Activated gamma-delta T cell treated with Interleukin-2 at 50 U/mL for 16 hours (primary cell): ENCODE measurements around the gene ASCC2.

Experiments used
- DNase-seq: peaks from one replicate; pipeline ENCODE4 v3.0.0-alpha.2; 2020

The ASCC2 gene

DNA sequence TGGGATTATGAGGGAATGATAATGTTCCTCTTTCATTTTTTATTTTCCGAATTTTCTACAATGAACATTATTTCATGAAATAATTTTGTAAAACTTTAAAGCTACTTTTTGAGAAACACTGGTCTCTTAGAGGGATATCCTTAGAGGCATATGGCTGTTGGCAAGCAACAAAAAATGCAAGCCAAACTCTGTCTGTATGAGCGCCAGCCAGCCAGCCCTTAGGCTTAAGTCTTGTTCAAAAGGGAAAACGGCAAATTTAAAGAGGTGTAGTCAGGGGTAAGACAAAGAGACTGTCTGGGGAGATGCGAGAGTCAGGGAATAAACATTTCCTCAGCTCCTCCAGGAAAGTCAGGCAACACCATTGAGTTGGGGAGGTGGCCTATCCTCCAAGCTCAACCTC is 22.5 kb downstream of the ASCC2 start:
- no peak for DNase-seq

- no peak for DNase-seq
Measured at GRCh38 chr22:29814003-29814402, 24.1 kb downstream of the ASCC2 start.

DNA sequence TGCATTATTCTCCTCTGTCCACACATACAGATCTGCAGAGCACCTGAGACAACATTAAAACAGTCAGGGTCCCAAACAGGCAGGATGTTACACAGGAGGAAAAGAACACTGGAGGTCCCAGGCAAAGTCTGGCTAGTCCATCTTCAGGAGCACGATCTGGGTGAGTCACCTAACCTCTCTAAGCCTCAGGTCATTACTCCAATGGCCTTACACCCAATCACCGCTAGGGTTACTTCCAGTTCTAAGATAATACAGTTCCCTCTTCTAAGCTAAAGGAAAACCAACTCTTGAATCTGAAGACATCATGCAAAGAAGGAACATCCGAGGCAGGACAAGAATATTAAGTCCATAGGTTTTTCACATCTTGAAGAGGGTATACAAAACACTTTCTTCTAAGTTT is 24.5 kb downstream of the ASCC2 start:
- no peak for DNase-seq

DNA sequence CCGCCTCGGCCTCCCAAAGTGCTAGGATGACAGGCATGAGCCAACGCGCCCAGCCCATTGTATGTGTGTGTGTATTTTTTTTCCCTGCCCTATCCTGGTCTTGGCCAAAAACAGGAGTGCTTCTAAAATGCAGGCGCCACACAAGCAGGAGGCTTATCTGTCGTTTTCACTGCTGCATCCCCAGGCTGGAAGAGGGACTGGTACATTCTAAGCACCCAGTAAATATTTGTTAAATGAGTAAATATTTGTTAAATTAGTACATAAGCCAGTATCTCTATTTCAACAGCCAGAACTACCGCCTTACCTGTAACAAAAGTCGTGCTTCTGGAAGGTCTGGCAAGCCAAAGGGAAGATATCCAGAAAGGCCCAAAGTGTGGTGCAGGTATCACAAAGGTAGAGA is 24.9 kb downstream of the ASCC2 start:
- no peak for DNase-seq

DNA sequence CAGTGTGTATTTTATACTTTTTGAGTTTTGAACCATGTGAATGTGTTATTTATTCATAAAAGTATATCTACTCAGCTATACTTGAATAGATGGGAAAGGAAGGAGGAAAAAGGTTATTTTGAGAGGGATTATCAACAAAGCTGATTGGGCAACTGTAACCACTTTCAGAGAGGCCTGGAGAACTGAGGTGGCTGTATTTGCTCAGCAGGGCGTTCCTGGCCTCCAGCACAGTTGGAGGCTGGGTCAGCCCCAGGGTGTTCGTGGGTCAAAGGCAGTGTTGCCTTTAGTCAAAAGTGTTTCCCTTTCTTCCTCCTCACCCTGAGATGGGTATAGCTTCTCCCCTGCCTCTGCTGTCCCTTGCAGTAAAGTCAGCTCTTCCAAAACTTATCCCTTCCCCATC is 26.7 kb downstream of the ASCC2 start:
- no peak for DNase-seq

GRCh38 chr22:29810216-29810615 is 27.9 kb downstream of the ASCC2 start:
- no peak for DNase-seq

GRCh38 chr22:29806196-29806595 is 31.9 kb downstream of the ASCC2 start:
- DNase-seq: no peak

DNA sequence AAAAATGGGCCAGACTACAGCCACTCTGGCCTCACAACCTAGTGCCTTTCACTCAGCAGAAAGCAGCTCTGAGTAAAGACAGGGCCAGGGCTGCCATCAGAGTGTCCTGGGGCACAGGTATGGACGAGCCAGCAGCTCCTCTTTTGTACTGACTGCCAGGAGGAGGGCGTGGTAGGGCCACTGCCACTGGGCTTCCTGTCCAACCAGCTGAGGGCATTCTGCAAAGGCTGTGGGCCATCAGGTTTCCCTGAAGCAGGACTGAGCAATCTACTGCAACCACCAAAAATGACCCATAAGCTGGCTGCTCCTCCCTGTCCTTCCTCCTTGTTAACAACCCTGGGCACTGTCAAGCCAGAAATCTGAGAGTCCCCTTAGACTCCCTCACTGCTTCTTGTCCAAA is 33.1 kb downstream of the ASCC2 start:
- DNase-seq: no peak

DNA sequence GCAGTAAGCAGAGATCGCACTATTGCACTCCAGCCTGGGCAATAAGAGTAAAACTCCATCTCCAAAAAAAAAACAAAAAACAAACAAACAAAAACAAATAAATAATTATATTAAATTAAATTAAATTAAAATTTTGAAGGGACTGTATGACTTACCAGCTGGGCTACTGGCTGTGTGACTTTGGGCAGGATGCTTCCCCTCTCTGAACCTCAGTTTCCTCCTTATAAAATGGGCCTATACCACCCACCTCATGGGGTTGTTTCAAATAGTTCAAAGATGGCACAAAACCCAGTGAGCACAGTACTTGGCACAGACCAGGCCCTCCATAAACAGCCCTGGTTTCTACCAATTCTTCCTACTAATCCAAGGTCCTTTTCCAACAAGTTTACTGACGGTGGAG is 34.9 kb downstream of the ASCC2 start:
- no peak for DNase-seq

DNA sequence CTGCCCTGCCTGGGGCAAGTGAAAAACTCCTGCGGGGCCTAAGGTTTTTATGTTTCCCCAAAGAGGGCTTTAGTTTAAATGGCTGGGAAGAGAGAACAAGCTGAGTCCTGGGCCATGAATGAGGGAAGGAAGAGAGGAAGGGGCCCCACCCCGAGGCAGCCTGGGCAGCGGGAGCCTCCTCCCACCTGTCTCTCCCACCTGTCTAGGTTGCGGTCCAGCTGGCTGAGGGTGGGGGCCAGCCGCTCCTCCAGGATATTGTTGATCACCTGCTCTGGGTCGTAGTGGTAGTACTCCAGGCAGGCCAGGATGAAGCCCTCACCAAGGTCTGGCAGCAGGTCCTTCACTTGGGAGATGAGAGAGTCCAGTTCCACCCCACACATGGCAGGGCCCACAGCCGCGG is 36.3 kb downstream of the ASCC2 start:
- no peak for DNase-seq

DNA sequence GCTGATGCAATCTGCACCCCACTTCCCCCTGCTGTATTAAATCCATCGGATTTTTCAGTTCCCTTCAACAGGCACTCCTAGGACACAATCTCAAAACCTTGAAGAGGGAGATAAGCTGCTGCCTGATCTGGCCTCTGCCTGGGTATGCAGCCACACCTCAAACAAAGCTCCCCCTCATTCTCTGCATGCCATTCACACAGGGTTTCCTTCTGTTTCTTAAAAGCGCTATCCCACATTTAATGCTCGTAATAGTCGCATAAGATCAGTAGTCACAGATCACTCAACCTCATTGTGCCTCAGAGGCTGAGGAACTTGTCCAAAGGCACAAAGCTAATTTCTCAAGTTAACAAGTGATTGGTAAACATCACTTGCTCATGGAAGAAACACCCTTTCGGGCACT is 36.9 kb downstream of the ASCC2 start:
- no peak for DNase-seq

GRCh38 chr22:29799217-29799680 is 38.8 kb downstream of the ASCC2 start:
- DNase-seq: no peak

- no peak for DNase-seq
Measured at GRCh38 chr22:29798801-29799200, 39.3 kb downstream of the ASCC2 start.

DNA sequence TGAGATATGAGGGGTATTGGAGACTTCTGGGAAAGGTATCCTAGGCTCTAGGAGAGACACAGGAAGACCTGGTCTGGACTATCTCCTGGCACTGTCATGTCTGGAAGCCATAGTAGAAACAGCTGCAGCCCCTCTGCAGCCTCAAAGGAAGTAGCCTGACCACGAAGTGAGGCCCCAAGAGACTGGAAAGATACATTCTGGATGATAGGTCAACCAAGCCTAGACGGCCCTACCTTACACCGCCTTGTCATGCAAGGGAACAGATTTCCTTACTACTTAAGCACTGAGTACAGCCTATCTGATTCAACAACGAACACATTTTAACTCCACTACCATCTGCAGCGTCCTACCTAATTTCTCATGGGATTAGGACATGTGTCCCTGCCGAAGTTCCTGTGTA is 39.8 kb downstream of the ASCC2 start:
- DNase-seq: no peak

GRCh38 chr22:29797351-29797750 is 40.7 kb downstream of the ASCC2 start:
- no peak for DNase-seq

DNA sequence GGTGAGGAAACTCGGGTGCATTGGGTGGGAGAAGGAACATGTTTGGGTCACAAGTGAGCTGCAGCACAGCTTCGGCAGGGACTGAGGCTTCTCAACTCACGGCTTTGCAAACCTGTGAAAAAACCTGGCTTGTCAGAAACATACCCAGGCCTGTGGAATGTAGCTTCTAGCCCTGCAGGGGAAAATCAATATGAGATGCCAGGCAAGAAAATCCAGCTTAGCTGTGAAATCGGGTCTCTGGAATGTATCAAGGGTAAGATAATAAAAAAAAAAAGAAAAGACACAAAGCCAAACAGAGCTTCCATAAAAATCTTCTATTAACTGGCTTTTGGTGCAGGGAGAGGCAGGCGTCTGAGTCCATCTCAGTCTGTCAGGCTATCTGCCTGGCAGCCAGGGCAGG is 42.4 kb downstream of the ASCC2 start:
- DNase-seq: no peak

- no peak for DNase-seq
Measured at GRCh38 chr22:29793396-29793795, 44.7 kb downstream of the ASCC2 start.

GRCh38 chr22:29790061-29790460 is 48.0 kb downstream of the ASCC2 start:
- no peak for DNase-seq

- no peak for DNase-seq
Measured at GRCh38 chr22:29788339-29789279, 49.5 kb downstream of the ASCC2 start.

GRCh38 chr22:29787371-29787980 is 50.6 kb downstream of the ASCC2 start:
- DNase-seq: no peak

DNA sequence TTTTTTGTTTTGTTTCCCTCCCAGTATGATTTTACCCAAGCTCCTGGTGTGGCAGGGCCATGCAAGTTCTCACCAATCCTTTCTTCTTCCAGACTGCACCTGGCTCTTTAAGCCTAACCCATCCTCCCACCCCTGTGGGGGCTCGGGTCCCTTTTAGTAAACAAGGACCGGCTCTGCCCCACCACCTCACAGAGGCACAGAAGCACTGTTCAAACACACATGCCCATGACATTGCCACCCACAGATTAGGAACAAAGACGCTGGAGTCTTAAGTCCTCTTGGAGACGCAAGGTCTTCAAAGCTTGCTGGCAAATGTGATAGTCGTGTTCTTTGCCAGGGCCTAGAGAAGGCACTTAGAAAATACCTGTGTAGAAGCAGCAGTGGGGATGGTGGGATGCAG is 52.0 kb downstream of the ASCC2 start:
- no peak for DNase-seq

GRCh38 chr22:29784451-29785361 is 53.4 kb downstream of the ASCC2 start:
- no peak for DNase-seq
